Central memory CD8-positive, alpha-beta T cell (primary cell): ENCODE results near the gene MICA.

Experiments used
- ATAC-seq: fragments of 150-1000 bp; cut with Tn5 transposase; replicated peaks from 2 replicates; pipeline ENCODE4 v1.10.0; 2022; ENCODE audit warnings: mild to moderate bottlenecking, moderate FRiP score, moderate number of reproducible peaks; ENCODE audit not compliant: poor library complexity, severe bottlenecking; ENCODE audit errors: extremely low read depth
- DNase-seq, 2 donors: peaks; one replicate each; pipeline ENCODE4 v3.0.0; 2021; ENCODE audit warnings: low spot score in 2 of 2
- H3K27ac Mint-ChIP-seq: one replicate; pipeline ENCODE4 v1.8.0; 2022; ENCODE audit warnings: low read depth, mild to moderate bottlenecking, moderate library complexity, mixed read lengths
- H3K27me3 Mint-ChIP-seq: one replicate; pipeline ENCODE4 v1.8.0; 2022; ENCODE audit warnings: mixed read lengths
- H3K36me3 Mint-ChIP-seq: one replicate; pipeline ENCODE4 v1.8.0; 2022; ENCODE audit warnings: mild to moderate bottlenecking, moderate library complexity, mixed read lengths; ENCODE audit not compliant: insufficient read depth
- H3K4me1 Mint-ChIP-seq: one replicate; pipeline ENCODE4 v1.8.0; 2022; ENCODE audit warnings: mixed read lengths
- H3K4me3 Mint-ChIP-seq: one replicate; pipeline ENCODE4 v1.8.0; 2022; ENCODE audit warnings: mild to moderate bottlenecking, moderate library complexity, mixed read lengths
- H3K9me3 Mint-ChIP-seq: one replicate; pipeline ENCODE4 v1.8.0; 2022; ENCODE audit warnings: mixed read lengths

MICA gene

GRCh38 chr6:31403283-31404060 lies at the start of gene MICA:
MICA (plus strand) TSS chr6:31403595; CDS start chr6:31403633, 38 bp downstream.
- H3K9me3 Mint-ChIP-seq: no peaks in the 10 kb centered on the region
- peaks cover 16% of the 10 kb centered on the region for H3K36me3 Mint-ChIP-seq

DNA sequence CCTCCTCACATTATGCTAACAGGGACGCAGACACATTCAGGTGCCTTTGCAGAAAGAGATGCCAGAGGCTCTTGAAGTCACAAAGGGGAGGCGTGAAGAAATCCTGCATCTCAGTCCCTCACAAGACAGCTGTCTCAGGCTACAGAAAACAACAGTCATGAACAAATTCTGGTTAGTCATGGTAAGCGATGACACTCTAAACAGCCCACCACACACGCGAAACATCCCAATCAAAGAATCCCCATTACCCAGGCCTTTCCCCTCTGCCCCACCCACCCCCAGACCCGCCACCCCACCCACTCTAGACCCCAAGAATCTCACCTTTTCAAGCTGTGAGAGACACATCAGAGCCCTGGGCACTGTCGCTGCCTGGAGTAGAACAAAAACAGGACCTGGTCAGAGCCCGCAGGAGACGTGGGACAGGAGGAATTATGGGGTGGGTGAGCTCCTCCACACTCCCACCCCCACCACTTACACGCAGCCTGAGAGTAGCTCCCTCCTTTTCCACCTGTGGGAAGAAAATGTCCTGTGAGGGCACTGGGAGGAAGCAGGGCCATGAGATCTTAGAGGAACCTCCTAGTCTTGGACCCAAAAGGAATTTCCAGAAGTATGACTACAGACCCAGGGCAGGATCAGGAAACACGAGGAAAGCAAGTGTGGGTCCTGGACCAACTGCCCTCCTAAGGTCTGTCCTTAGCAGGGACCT lies 49.1 kb upstream of the MICA start:
- DNase-seq (peak in 1 of 2 donors; percentile 14), ATAC-seq (no peak)
- Mint-ChIP-seq H3K4me3 (peak overlapping the region; percentile 99), H3K27me3 (no peaks in the 10 kb centered on the region), H3K27ac (peak overlapping the region; percentile 100), H3K36me3 (peaks cover 87% of the 10 kb centered on the region), H3K4me1 (peaks cover 83% of the 10 kb centered on the region), H3K9me3 (no peaks in the 10 kb centered on the region)

More at GRCh38 chr6:31403283-31404060, at the start of gene MICA:
- Mint-ChIP-seq H3K4me3 (peak within 1 kb of the TSS; percentile 81), H3K27me3 (no peaks in the 10 kb centered on the region), H3K27ac (peak within 1 kb of the TSS; percentile 80), H3K4me1 (peaks cover 88% of the 10 kb centered on the region)
- DNase-seq: peak; percentile 26 to 27
- ATAC-seq: peak; percentile 31

- DNase-seq (no peak), ATAC-seq (no peak)
- Mint-ChIP-seq H3K27me3 (no peaks in the 10 kb centered on the region), H3K27ac (peak overlapping the region; percentile 100), H3K4me3 (peak overlapping the region; percentile 99), H3K36me3 (peaks cover 85% of the 10 kb centered on the region), H3K4me1 (peaks cover 85% of the 10 kb centered on the region), H3K9me3 (no peaks in the 10 kb centered on the region)
Measured at GRCh38 chr6:31354864-31355582, 48.4 kb upstream of the MICA start.

GRCh38 chr6:31355583-31355948 lies 47.8 kb upstream of the MICA start:
- no peaks in the 10 kb centered on the region for H3K27me3 Mint-ChIP-seq

GRCh38 chr6:31356216-31356945 lies 47.0 kb upstream of the MICA start:
- H3K27ac Mint-ChIP-seq: peak overlapping the region; percentile 100

More at GRCh38 chr6:31355583-31355948, 47.8 kb upstream of the MICA start:
- H3K36me3 Mint-ChIP-seq: peaks cover 79% of the 10 kb centered on the region
- peaks cover 85% of the 10 kb centered on the region for H3K4me1 Mint-ChIP-seq
- H3K27ac Mint-ChIP-seq: peak overlapping the region; percentile 100
- peak overlapping the region; percentile 99 for H3K4me3 Mint-ChIP-seq
- peak in 1 of 2 donors; percentile 18 for DNase-seq
- H3K9me3 Mint-ChIP-seq: no peaks in the 10 kb centered on the region
- no peak for ATAC-seq

DNA sequence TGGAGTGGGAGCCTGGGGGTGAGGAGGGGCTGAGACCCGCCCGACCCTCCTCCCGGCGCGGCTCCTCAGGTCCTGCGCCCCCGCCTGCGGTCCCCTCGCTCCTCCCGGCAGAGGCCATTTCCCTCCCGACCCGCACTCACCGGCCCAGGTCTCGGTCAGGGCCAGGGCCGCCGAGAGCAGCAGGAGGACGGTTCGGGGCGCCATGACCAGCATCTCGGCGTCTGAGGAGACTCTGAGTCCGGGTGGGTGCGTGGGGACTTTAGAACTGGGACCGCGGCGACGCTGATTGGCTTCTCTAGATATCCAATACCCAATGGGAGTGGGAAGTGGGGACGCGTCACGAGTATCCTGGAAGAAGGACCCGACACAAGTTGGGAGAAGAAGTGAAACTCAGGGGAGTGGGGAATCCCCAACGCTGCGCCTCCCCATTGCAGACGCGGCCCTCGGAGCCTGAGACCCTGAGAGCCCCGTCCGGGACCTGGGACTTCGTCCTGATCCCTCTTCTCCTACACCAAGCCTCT lies 46.4 kb upstream of the MICA start, which contains the start of gene HLA-B:
HLA-B (minus strand) TSS at position 234 of the 521 bp plus-strand sequence; CDS start at position 213, 21 bp downstream.
- peak; percentile 72 for ATAC-seq
- H3K4me3 Mint-ChIP-seq: peak within 1 kb of the TSS; percentile 99
- H3K27me3 Mint-ChIP-seq: no peaks in the 10 kb centered on the region
- no peaks in the 10 kb centered on the region for H3K9me3 Mint-ChIP-seq
- peaks cover 65% of the 10 kb centered on the region for H3K36me3 Mint-ChIP-seq
- DNase-seq: peak; percentile 87 to 93
- peak within 1 kb of the TSS; percentile 100 for H3K27ac Mint-ChIP-seq
- H3K4me1 Mint-ChIP-seq: peaks cover 75% of the 10 kb centered on the region

More at GRCh38 chr6:31356216-31356945, 47.0 kb upstream of the MICA start:
- peak; percentile 33 to 51 for DNase-seq
- Mint-ChIP-seq H3K27me3 (no peaks in the 10 kb centered on the region), H3K9me3 (no peaks in the 10 kb centered on the region), H3K4me1 (peaks cover 81% of the 10 kb centered on the region), H3K4me3 (peak overlapping the region; percentile 99), H3K36me3 (peaks cover 71% of the 10 kb centered on the region)
- ATAC-seq: peak; percentile 1

DNA sequence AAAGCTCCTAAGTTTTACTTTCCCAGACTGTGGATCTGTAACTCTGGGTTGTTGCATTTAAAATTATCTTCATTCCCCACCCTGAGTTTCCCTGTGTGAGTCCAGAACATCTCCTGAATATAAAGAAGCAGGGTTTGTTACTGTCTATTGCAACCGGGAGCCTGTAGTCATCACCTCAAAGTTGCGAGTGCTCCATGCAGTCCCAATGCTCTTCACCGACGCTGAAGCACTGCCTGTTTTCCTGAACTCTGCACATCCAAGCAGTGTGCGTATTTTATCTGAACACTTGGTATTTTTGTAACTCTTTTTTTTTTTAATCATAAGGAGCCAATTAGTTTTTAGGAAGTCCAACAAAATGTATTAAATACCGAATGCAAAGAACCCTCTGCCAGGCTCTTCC lies 45.5 kb upstream of the MICA start:
- no peak for ATAC-seq
- H3K27ac Mint-ChIP-seq: peak overlapping the region; percentile 100
- no peaks in the 10 kb centered on the region for H3K9me3 Mint-ChIP-seq
- peaks cover 66% of the 10 kb centered on the region for H3K4me1 Mint-ChIP-seq
- no peak for DNase-seq
- peak overlapping the region; percentile 99 for H3K4me3 Mint-ChIP-seq
- H3K36me3 Mint-ChIP-seq: peaks cover 56% of the 10 kb centered on the region
- H3K27me3 Mint-ChIP-seq: no peaks in the 10 kb centered on the region

DNA sequence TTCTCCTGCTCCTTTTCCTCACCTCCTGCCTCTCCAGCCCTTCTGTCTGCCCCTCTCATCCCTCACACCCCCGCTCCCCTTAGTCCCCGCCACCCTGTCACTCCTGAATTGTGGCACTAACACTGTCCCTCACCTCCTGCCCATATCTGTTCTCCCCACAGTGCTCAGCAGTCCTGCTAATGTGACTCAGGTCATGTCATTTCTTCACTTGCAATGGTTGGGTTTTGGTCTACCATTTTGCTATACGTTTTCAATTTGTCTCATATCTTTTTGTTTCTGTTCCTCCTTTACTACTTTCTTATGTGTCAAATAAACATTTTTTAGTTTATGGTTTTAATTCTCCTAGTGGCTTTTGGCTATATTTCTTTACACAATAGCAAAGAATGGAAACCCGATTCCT lies 45.1 kb upstream of the MICA start:
- ATAC-seq: no peak

DNA sequence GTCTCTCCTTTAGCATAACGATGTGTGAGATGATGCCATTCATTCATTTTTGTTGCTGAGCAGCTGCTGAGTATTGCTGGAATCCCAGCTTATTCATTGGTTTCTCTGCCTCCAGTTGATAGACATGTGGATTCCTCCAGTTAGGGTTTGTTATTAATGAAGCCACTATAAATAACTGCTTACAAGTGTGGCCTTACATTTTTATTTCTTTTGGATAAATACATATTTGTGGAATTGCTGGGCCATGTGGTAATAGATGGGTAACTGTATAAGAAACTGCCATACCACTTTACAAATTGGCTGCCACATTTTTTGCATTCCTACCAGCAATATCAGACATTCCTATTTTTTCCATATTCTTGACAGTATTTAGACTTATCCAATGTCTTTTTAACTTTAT lies 43.8 kb upstream of the MICA start:
- peak overlapping the region; percentile 100 for H3K27ac Mint-ChIP-seq
- peak overlapping the region; percentile 99 for H3K4me3 Mint-ChIP-seq
- DNase-seq (no peak), ATAC-seq (no peak)
- peaks cover 49% of the 10 kb centered on the region for H3K4me1 Mint-ChIP-seq
- H3K36me3 Mint-ChIP-seq: peaks cover 39% of the 10 kb centered on the region
- no peaks in the 10 kb centered on the region for H3K9me3 Mint-ChIP-seq
- no peaks in the 10 kb centered on the region for H3K27me3 Mint-ChIP-seq

More for the DNA sequence above, 45.1 kb upstream of the MICA start:
- Mint-ChIP-seq H3K4me3 (peak overlapping the region; percentile 99), H3K4me1 (peaks cover 62% of the 10 kb centered on the region), H3K27me3 (no peaks in the 10 kb centered on the region), H3K9me3 (no peaks in the 10 kb centered on the region), H3K36me3 (peaks cover 52% of the 10 kb centered on the region), H3K27ac (peak overlapping the region; percentile 100)
- no peak for DNase-seq

DNA sequence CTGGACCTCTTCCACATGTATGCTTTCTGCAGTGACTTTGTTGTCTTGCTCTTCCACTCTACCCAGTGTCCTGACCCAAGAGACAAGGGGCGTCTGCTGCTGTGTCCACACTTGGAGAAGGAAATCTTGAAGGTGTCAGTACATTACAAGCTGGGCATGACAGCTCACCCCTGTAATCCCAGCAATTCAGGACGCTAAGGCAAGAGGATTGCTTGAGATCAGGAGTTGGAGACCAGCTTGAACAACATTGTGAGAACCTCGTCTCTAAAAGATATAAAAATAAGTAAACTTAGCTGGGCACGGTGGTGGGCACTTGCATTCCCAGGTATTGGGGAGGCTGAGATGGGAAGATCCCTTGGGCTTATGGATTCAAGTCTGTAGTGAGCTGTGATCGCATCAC lies 40.6 kb upstream of the MICA start:
- H3K9me3 Mint-ChIP-seq: no peaks in the 10 kb centered on the region
- ATAC-seq: no peak

GRCh38 chr6:31363811-31364210 lies 39.6 kb upstream of the MICA start:
- Mint-ChIP-seq H3K4me3 (no peak overlapping the region), H3K4me1 (peaks cover 28% of the 10 kb centered on the region), H3K27ac (no peak overlapping the region), H3K27me3 (peaks cover 9% of the 10 kb centered on the region), H3K9me3 (no peaks in the 10 kb centered on the region), H3K36me3 (peaks cover 3% of the 10 kb centered on the region)
- ATAC-seq (no peak), DNase-seq (no peak)

More for the DNA sequence above, 40.6 kb upstream of the MICA start:
- no peak for DNase-seq
- Mint-ChIP-seq H3K27ac (no peak overlapping the region), H3K36me3 (peaks cover 11% of the 10 kb centered on the region), H3K27me3 (no peaks in the 10 kb centered on the region), H3K4me1 (peaks cover 37% of the 10 kb centered on the region), H3K4me3 (no peak overlapping the region)
